NCI-H510A (cell line): ENCODE data around the gene RHOF.
"Not testable (repeated sequence)": the region's sequence is repeated elsewhere in the genome, so short reads cannot be mapped to it uniquely, and the experiment has no call there.

Experiments used
- DNase-seq: peaks from one replicate; lab custom pipeline; 2025; lab: John Stamatoyannopoulos, UW

Gene RHOF

DNA sequence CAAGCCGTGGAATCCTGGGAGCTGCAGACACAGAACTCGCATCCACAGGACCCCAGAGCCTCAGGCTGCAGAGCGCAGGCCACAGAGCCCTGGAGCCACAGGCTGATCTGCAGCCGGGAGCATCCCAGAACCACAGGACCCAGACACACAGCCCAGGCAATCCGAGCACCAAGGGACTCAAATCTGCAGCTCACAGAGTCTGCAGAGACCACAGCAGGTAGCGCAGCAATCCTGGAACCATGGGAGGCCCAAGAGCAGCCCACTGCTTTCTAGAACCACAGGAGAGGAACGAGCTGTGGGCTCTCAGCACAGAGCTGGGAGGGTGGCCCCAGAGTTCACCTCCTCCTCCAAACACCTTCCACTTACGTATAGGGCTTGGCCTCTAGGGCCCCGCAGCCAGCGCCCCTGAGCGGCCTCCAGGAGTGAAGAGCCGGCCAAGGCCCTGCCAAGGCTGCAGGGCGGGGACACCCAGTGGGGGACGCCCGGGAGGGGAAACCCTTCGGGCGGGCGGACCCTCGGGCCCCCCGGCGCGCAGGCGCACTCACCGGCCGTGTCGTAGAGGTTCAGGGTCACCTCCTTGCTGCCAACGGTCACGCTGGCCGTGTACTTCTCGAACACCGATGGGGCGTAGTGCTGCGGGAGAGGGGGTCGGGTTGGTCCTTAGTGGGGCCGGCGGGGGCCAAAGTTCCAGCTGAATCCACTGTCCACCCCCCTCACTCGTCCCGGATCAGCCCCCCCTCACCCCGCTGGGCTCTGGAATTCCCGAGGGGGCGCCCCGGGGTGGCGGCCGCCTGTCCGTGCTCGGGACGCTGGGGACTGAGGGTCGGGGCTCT is 665 bp downstream of the RHOF start:
- DNase-seq, result no peak

DNA sequence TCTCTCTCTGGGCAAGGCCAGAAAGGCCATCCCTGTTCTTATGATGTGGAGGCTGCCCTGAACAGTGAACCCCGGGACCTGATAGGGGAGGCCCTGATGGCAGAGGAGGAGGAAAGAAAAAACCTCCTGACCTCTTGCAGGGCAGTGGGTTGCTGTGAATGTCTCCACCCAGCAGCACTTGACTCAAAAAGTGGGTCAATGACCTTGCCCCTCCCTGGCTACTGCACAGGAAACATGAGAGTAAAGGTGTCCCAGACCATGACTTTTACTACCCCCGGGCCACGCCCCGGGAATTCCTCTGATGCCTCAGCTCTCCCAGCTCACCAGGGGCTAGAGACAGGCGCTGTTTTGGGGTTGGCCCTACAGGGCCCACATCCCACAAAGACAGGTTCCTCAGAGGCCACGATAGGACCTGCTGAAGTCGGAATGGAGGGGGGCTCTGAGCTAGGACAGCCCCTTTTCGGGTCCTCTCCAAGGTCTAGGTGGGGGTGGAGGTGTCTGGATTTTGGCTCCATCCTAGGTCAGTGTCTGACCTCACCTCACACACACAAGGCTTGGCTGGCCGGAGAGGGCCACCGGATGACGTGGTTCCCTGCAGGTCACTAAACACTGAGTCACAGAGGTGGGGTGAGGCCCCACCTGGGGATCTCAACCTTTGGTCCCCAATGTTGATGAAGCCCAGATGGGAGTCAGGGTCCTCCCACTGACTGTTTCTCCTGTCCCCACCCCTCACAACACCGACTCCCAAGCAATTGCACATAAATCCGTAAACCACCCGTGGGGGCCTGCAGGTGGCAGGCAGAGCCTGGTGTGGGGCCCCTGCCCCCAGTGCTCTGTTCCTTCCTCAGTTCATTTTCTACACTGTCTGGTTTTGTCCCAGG is 1.6 kb downstream of the RHOF start:
- no peak for DNase-seq

DNA sequence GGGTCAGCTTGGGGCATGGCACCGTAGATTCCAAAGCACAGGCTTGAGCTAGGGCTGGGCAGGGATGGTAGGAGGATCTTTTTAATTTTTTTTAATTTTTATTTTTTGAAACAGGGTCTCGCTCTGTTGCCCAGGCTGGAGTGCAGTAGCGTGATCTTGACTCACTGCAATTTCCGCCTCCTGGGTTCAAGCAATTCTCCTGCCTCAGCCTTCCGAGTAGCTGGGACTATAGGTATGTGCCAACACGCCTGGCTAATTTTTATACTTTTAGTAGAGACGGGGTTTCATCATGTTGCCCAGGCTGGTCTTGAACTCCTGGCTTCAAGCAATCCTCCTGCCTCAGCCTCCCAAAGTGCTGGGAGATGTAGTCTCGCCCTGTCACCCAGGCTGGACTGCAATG is 2.7 kb downstream of the RHOF start:
- not testable (repeated sequence) for DNase-seq

DNA sequence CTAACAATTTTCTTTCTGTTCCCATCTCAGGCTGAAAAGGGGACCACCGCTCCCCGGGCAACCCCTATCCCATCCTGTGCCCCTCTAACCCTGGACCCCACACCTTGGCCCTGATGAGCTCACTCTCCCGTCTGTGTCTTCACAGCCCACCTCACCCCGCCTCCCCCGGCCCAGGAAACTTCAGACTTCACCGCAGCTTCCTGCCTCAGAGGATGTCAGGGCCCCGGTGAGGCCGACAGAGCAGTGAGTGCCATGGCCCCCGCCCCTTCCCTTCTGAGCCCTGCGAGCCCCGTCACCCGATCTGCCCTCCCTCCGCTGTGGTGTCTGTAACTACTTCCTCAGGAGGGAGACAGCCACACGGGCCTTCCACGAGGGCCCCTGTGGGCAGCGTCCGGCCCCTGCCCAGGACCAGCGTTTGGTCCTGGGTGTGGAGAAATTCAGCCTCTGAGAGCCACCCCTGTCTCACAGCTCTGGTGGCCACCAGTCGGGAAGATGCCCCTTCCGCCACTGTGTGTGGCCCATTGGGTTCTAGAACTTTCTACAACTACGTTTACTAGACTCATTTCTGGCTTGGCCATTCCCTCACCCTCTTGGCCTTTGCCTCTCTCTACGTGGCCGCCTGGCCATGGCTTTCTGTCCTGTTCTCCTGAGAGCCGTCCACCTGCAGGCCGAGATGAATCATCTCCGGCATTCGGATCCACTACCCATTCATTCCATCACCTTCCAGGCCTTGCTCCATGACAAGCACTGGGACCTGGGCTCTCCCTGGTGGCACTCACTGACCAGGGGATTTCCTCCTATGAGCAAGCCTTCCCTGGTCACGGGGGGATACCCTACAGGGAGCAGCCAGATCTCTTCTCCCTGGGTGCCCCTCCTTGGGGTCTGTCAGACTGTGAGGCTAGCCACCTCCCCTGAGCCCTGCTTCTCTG is 3.4 kb downstream of the RHOF start:
- DNase-seq, result no peak

DNA sequence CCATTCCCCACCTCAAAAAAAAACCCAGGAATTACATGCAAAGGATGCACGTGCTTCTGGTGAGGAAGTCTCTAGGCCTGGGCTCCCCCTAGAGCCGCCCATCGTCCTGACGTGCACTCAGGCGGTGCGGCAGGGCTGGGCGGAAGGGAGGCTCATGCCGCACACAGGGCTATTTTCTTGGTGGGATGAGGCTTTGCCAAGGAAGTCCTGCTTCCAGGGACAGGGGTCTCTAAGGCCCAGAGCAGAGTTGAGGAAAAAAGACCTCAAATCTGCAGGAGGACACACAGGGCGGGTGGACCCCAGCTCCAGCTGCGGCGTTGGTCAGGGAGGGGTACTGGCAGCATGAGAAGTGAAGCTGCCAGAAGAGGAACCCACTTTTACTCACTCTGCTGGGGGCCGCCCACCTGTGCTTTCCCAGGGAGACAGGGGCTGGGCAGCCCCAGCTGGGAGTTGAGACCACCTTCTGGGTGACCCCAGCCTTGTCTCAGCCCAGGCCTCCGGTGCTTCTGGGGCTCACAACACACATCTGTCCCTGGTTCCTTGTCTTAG is 4.2 kb downstream of the RHOF start:
- no peak for DNase-seq

DNA sequence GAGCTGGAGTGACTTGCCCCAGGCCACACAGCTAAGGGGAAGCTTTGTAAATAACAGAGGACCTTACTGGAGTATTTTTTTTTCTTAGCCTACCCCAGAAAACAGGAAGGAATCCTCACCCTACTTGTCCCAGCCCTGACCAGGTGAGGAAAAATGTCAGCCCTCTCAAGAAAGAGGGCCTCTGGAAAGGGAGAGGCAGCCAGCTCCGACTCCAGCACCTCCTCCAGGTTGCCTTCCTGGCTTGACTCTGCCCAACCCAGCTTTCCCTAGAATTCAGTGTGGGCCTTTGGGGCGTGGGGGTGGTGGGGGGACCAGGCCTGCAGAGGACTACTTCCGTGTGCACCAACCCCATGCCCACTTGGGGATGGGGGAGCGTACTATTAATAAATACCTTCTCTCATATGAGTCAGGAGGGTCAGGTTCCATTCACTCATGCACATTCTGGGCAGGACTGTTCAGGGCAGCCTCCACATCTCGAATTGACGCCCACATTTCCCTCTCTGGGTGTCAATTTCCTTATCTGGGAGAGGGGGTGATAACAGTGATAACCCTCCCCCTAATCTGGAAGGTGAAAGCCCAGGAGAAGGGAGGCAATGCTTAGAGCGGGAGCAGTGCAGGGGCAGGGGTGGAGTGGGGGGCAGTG is 5.2 kb downstream of the RHOF start:
- DNase-seq, result no peak

DNA sequence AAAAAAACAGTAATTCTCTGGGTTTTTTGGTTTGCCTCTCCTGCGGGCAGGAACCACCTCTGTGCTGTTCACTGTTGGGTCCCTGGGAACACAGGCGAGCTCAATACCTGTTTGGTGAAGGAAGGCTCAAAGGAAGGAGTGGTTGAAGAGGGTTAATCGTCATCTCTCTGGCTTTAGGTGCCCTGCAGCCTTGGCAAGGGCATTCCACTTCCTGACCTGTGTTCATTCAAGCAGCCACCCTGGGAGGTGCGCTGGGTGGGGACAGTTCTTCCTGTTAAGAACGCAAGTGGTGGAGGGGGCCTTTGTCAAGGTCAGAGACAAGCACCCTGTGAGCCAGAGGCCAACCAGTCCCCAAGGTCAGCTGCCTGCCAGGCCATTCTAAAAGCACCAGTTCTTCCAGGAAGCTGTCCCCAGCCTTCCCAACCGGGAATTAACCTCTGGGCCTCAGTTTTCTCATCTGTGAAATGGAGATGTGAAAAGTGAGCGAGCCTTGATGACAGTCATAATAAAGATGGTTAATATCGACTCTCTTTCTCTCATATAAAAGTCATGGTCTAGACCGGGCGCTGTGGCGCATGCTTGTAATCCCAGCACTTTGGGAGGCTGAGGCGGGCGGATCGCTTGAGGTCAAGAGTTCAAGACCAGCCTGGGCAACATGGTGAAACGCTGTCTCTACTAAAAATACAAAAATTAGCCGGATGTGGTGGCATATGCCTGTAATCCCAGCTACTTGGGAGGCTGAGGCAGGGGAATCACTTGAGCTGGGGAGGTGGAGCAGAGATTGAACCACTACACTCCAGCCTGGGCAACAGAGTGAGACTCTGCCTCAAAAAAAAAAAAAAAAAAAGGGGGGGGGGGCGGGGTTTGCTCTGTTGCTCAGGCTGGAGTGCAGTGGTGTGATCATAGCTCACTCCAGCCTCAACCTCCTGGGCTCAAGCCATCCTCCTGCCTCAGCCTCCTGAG is 6.1 kb downstream of the RHOF start:
- no peak for DNase-seq

DNA sequence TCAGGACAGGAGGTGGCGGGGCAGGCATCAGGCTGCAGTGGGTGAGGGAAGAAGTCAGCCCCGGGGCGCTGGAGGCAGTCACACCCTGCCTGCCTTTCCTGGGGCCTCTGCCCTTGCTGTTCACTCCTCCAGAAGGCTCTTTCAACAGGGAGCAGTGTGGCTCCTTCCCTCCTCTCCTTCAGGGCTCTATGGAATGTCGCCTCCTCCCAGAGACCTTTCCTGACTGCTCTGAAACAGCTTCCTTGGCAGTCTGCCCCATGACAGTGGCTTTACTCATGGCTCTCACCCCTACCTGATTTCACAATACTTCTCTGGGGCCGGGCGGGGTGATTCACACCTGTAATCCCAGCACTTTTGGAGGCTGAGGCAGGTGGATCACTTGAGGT is 7.1 kb downstream of the RHOF start:
- no peak for DNase-seq

DNA sequence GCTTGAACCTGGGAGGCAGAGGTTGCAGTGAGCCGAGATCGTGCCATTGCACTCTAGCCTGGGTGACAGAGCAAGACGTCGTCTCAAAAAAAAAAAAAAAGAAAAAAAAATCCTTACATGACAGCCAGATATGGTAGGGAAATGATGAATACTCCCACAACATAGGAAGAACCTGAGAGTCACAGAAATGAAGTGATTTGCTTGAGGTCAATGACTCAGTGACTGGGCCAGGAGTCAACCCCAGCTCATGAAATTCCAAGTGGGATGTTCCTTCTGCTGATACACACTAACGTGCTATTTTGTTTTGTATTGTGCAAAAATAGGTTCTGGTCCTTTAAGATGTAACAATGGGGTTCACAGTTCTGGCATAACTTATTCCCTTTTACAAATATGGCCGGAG is 9.0 kb downstream of the RHOF start:
- DNase-seq, result no peak

DNA sequence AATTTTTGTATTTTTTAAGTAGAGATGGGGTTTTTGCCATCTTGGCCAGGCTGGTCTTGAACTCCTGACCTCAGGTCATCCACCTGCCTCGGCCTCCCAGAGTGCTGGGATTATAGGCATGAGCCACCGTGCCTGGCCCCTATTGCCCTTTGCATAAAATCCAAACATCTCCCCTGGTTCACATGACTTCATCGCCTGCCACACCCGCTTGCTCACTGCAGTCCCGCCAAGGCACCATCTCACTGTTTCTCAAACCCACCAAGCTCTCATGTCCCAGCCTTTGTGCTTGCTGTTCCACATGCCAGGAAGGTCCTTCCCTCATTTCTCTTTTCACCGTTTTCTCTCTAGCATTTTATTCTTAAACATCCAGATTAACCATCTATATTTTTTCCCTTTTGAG is 9.7 kb downstream of the RHOF start:
- no peak for DNase-seq

DNA sequence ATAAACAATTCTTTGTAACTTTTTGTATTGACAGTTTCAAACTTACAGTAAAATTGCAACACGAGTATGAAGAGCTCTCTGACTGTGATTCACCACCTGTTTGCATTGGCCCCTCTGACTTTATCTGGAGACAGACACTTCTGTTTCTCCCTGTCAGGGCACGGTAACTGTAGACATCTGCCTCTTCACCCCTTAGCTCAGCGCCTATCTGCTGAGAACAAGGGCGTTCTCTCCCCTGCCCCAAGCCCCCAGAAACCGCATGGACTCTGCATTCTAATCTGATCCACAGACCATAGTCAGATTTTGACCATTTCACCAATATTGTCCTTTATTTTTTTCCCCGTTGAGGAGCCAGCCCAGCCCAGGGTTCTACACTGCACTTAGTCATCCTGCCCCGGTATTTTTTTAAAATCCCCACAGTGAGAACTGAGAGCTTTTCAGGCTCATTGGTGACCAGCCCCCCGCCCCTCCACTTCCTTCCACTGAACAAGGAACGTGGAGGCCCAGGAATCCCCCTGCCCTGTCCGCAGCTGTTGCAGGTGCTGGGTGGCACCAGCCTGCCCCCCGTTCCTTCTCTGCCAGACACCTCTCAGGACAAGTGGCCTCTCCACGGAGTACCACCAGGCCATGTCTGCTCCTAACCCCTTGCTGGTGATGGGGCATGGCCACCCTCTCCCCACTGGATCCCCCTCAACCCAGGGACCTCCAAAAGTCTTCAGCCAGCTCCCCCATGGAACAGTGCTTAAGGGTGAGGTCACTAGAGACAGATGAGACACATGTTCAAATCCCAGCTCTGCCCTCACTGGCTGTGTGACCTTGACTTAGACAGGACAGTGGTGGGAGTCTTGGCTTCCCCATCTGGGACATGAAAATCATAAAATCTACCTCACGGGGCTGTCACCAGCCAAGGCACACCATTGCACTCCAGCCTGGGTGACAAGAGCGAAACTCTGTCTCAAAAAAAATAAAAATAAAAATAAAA is 11.2 kb downstream of the RHOF start:
- DNase-seq, result no peak

DNA sequence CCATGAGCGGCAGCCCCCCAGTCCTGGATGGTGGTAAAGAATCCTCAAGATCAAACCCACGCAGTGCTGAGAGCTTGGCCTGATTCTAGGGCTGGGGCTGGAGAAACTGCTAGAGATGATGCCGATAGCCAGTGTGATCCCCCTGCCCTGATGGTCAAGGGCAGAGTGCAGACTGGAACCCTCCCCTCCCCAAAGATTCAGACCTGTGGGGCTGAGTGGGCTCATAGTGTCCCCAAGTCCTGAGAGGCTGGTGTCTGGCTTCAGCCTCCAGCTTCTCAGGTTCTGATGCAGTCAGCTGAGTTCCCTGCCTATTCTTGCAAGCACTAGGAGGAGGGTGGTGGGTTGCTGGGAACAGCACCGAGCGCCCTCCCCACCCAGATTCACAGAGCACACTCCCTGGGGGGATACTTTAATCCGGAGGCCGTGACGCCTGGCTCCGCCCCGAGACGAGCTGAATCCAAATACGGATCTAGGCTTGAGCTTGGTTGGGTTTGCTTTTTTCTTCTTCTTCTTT is 11.9 kb downstream of the RHOF start:
- no peak for DNase-seq

DNA sequence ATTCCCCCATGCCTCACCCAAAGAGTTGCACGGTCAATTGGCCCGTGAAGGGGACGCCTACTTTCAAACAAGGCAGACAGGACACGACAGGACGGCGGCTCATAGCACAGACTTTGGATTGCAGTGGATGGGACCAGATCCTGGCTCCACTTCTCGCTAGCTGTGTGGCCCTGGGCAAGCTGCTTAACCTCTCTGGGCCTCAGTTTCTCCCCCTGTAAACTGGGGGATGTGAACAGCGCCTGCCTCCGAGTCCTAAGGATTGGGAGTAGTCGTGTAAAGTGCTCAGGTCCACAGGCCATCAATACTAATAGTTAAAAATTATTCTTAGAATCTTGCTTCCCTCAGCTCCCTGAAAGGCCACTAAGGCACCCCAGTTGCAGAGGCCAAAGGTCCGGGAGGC is 13.1 kb downstream of the RHOF start:
- no peak for DNase-seq

DNA sequence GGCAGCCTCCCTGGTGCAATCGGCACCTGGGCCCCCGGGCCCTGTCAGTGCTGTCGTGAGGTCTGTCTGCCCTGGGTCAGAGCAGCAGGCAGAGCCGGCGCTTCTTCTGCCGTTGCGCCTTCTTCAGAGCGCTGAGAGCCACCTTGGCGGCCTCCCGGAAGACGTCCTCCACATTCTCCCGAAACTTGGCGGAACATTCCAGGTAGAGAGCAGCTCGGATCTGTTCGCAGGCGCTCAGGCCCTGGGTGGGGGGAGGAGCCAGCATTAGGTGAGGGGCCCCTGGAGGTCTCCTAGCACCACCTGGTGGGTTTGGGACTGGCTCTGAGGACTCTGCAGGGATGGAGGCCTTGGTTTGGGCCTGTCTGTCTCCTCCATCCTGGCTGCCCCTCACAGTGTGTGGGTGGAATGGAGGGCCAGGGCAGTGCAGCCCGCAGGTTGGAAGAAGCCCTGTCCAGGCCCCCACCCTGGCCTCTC is 14.0 kb downstream of the RHOF start:
- DNase-seq, result no peak

DNA sequence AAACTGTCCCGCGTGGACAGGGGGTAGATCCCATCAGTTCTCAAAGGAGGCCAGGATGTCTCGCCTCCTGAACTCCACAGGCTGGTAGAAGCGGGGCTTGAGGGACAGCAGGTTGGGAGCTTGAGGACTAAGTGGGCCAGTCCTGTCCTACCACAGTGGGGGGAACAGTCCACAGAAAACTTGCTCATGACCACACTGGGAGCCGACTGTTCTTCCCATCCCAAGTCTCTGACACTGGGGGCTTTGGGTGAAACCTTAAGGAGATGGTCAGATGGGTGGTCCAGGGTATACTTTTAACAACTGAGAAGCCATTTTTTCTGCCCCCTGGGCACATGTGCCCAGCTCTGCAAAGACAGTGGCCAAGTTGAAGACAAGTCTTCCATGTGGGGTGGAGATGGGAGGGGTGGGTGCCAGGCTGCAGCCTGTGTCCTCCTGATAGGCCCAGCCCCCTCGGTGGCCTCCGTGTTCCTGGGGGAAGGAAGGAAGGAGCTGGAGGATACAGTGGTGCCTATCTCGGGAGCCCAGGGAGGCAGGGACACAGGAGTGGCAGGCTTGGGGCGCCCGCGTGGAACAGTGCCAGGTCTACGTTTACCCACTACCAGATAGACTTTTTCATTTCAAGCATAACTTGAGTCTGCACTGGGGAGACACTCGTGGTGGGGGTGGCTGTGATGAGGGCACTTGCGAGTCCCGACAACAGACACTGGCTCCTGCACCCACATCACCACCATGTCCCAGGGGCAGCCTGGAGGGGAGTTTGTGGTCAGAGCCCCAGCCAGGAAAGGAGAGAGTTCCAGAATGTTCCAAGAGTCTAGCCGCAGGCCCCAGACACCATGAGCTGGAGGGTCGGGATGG is 14.7 kb downstream of the RHOF start:
- DNase-seq, result no peak

DNA sequence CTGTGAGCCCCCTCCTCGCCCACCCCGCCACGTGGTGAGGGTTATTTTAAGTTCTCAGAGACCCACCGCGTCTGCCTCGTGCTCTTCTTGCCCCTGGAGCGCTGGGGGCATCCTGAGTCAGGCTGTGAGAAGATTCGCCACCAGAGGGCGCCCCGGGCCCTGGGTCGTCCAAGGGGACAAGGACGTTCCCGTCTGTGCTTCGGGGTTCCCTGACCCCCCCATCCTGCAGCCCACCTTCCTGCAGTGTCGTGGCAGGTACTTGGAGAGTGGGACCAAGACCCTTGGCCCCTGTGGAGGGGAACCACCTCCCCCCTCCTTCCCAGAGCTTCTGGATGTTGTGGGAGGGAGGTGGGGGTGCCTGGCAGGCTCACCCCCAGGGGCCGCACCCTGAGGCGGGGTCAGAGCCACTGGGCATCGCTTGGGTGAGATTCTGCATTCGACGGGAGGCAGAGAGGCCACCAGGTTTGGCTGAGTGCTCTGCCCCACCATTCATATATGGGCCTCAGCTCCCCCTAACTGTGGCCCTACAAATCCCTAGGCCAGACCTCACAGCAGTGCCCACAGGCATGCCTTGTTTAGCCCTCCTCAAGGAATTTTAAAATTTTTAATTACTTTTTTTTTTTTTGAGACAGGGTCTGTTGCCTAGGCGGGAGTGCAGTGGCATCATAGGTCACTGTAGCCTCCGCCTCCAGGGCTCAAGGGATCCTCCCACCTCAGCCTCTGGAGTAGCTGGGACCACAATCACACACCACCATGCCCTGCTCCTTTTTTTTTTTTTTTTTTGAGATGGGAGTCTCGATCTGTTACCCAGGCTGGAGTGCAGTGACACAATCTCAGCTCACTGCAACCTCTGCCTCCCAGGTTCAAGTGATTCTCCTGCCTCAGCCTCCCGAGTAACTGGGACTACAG is 17.0 kb downstream of the RHOF start:
- DNase-seq, result no peak

DNA sequence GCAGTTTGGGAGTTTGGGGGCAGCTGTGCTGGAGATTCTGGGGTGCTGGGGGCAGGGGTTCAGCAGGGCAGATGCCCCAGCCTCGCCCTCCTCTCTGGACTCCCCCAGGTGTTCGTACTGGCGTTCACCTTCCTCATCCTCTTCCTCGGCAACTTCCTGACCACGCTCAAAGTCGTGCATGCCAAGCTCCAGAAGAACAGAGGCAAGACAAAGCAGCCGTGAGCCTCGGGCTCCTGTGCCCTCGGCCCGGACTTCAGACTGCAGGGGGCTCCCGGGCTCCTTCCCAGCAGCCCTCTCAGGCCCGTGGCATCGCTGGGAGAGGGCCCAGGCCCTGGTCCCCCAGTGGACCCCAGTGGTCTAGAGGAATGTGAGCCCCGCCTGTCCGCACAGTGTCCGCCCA is 18.0 kb downstream of the RHOF start:
- DNase-seq, result no peak
